Measurements from ENCODE around the gene NAA60. TPM values are rescaled to one million over a fixed set of nuclear protein-coding genes. Genes with fewer than 3 reads are reported as not detected.

The NAA60 gene
- total RNA-seq, 2 experiments from 2014 or later, result 24.6 TPM

DNA sequence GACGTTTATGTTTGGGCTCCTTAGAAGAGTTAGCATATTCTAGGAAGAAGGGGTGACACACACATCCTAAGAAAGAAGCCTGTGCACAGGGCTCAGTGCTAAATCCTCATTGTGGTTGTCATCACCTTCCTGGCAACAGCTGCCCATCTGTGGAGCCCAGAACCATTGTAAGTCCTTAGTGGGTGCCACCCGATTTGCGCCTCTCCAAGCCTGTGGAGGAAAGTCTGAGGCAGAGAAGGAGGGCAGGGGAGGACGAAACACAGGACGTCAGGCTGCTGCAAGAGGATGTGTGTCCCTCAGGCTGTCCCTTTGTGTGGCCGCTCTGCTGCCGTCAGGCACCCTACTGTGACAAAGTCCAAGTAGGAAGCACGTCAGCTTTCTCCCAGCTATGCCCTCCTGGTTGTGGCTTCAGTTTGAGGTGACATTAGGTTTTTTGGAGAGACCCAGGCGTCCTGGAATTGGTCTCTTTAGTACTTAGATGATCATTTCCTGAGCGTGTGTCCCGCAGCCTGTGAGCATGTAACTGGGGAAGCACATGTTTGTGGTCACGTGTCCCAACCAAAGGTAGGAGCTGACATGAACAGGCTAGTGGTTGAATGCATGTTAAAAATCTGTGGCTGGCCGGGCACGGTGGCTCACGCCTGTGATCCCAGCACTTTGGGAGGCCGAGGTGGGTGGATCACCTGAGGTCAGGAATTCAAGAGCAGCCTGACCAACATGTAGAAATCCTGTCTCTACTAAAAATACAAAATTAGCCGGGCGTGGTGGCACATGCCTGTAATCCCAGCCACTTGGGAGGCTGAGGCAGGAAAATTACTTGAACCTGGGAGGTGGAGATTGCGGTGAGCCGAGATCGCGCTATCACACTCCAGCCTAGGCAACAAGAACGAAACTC is 68.1 kb downstream of the NAA60 start:
- H3K4me1 Mint-ChIP-seq (ENCODE audit: low read depth), result peaks cover 43% of the 10 kb centered on the region
- H3K9me3 Mint-ChIP-seq, result no peaks in the 10 kb centered on the region
- ChIA-PET POLR2A (no interaction called here), CTCF (interaction anchor here (0.9 kb wide), 1 partner anchor 13 kb away, joined by 3 read pairs; no protein-coding TSS in a partner anchor)
- TF ChIP-seq, protein P1, sequence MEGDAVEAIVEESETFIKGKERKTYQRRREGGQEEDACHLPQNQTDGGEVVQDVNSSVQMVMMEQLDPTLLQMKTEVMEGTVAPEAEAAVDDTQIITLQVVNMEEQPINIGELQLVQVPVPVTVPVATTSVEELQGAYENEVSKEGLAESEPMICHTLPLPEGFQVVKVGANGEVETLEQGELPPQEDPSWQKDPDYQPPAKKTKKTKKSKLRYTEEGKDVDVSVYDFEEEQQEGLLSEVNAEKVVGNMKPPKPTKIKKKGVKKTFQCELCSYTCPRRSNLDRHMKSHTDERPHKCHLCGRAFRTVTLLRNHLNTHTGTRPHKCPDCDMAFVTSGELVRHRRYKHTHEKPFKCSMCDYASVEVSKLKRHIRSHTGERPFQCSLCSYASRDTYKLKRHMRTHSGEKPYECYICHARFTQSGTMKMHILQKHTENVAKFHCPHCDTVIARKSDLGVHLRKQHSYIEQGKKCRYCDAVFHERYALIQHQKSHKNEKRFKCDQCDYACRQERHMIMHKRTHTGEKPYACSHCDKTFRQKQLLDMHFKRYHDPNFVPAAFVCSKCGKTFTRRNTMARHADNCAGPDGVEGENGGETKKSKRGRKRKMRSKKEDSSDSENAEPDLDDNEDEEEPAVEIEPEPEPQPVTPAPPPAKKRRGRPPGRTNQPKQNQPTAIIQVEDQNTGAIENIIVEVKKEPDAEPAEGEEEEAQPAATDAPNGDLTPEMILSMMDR (IDR thresholded peaks at IDR 0.05), result no peak
- H3K27ac Mint-ChIP-seq, result peak overlapping the region; percentile 86
- no peak overlapping the region for H3K4me3 Mint-ChIP-seq
- no peak for ATAC-seq
- intact Hi-C loops (cut with micrococcal nuclease), result no loop called here
- no peak for DNase-seq
- no peaks in the 10 kb centered on the region for H3K27me3 Mint-ChIP-seq
- peaks cover 42% of the 10 kb centered on the region for H3K36me3 Mint-ChIP-seq (ENCODE audit: low read depth)

DNA sequence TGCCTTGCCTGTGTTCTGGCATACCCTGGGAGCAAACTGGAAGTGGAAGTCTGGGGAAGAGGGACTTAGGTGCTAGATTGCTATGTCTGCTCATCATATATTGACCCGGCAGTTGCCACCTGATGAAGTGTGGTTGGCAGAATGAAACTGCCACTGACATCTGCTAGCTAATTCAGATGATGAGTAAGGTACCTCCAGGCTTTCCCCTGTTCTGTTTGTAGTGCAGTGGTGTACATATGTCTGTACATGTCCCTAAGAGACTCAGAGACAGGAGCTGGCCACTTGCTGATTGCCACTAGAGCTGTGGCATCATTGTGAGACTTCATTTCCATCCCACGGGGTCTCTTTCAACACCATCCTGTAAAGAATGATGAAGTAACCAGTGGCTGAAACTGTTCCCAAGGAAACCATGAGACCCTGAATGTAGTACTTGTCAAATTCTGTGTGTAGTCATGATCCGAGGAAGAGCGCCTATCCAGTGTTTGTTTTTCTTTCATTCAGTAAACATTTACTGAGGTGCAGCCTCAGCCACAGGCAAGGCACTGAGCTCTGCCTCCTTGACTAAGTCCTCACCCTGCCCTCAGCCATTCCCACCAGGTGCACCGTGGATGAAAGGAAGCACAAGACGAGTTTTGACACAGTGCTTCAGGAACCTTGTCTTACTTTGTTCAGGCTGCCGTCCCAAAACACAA is 70.6 kb downstream of the NAA60 start:
- Mint-ChIP-seq H3K27me3 (no peaks in the 10 kb centered on the region), H3K36me3 (ENCODE audit: low read depth) (peaks cover 30% of the 10 kb centered on the region), H3K27ac (peak overlapping the region; percentile 50), H3K4me3 (no peak overlapping the region), H3K4me1 (ENCODE audit: low read depth) (peaks cover 31% of the 10 kb centered on the region), H3K9me3 (no peaks in the 10 kb centered on the region)
- CTCF ChIA-PET, result interaction anchor here (1.0 to 1.2 kb wide), 2 partner anchors 13 to 14 kb away, joined by 3 to 7 read pairs; no protein-coding TSS in a partner anchor
- ATAC-seq (peak; percentile 63), DNase-seq (peak; percentile 32)
- intact Hi-C loops (cut with micrococcal nuclease), result no loop called here
- POLR2A ChIA-PET, result no interaction called here
- TF ChIP-seq, protein P1 (IDR thresholded peaks at IDR 0.05), result no peak

DNA sequence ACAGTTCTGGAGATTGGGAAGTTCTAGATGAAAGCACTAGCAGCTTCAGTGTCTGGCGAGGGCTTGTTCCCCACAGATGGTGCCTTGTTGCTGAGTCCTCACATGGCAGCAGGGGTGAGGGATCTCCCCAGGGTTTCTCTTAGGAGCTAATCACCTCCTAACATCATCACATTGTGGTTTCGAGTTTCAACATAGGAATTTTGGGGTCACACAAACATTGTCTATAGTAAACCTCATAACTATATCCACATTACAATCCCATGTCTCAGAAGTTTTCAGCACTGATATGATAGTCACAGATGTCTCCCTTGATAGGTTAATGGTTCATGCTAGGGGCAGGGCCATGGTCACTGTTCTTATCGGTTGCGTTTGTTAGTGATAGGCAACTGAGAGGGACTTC is 71.1 kb downstream of the NAA60 start:
- POLR2A ChIA-PET, result no interaction called here
- TF ChIP-seq, protein P1 (IDR thresholded peaks at IDR 0.05), result no peak
- peaks cover 25% of the 10 kb centered on the region for H3K4me1 Mint-ChIP-seq (ENCODE audit: low read depth)
- intact Hi-C loops (cut with micrococcal nuclease), result no loop called here
- H3K27ac Mint-ChIP-seq, result no peak overlapping the region
- H3K36me3 Mint-ChIP-seq (ENCODE audit: low read depth), result peaks cover 25% of the 10 kb centered on the region
- H3K4me3 Mint-ChIP-seq, result no peak overlapping the region
- H3K27me3 Mint-ChIP-seq, result no peaks in the 10 kb centered on the region
- H3K9me3 Mint-ChIP-seq, result no peaks in the 10 kb centered on the region
- DNase-seq (no peak), ATAC-seq (no peak)
- CTCF ChIA-PET, result interaction anchor here (1.0 to 1.2 kb wide), 2 partner anchors 9 to 14 kb away, joined by 3 read pairs; no protein-coding TSS in a partner anchor

DNA sequence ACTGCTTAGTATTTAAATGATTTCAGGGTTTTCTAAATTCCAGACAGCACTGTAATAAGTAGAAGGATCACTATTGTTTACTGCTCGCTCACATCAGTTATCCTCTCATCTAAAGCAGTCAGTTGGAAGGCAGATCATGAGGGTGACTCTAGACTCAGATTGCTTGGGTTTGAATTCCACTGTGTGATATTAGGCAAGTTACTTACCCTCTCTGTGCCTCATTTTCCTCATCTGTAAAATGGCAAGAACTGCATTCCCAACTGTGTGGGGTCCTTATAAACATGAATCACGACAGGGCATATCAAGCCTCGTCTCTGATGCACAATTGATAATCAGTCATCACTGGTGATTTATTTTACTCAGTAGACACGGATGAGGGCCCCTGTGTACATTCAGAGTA is 72.4 kb downstream of the NAA60 start:
- ChIA-PET CTCF (interaction anchor here (1.2 kb wide), 1 partner anchor 8 kb away, joined by 3 read pairs; no protein-coding TSS in a partner anchor), POLR2A (no interaction called here)
- TF ChIP-seq, protein P1 (IDR thresholded peaks at IDR 0.05), result no peak
- Mint-ChIP-seq H3K4me3 (no peak overlapping the region), H3K27ac (no peak overlapping the region), H3K4me1 (ENCODE audit: low read depth) (peaks cover 17% of the 10 kb centered on the region), H3K27me3 (no peaks in the 10 kb centered on the region), H3K9me3 (no peaks in the 10 kb centered on the region), H3K36me3 (ENCODE audit: low read depth) (peaks cover 20% of the 10 kb centered on the region)
- intact Hi-C loops (cut with micrococcal nuclease), result no loop called here
- DNase-seq (no peak), ATAC-seq (no peak)
